HG02885 (cell line): ENCODE results near the gene NUTF2.
A peak's percentile ranks its signal among the peaks of the same experiment; 100 is the strongest.
"Not testable (repeated sequence)": the region's sequence is repeated elsewhere in the genome, so short reads cannot be mapped to it uniquely, and the experiment has no call there.

Experiments
- ATAC-seq: cut with Tn5 transposase; IDR thresholded peaks from one replicate; pipeline ENCODE4 v1.9.1; 2021; ENCODE audit warnings: mild to moderate bottlenecking; ENCODE audit not compliant: unreplicated experiment, poor library complexity

Gene NUTF2

GRCh38 chr16:67861877-67862276, 15.1 kb downstream of the NUTF2 start:
- ATAC-seq = no peak

DNA sequence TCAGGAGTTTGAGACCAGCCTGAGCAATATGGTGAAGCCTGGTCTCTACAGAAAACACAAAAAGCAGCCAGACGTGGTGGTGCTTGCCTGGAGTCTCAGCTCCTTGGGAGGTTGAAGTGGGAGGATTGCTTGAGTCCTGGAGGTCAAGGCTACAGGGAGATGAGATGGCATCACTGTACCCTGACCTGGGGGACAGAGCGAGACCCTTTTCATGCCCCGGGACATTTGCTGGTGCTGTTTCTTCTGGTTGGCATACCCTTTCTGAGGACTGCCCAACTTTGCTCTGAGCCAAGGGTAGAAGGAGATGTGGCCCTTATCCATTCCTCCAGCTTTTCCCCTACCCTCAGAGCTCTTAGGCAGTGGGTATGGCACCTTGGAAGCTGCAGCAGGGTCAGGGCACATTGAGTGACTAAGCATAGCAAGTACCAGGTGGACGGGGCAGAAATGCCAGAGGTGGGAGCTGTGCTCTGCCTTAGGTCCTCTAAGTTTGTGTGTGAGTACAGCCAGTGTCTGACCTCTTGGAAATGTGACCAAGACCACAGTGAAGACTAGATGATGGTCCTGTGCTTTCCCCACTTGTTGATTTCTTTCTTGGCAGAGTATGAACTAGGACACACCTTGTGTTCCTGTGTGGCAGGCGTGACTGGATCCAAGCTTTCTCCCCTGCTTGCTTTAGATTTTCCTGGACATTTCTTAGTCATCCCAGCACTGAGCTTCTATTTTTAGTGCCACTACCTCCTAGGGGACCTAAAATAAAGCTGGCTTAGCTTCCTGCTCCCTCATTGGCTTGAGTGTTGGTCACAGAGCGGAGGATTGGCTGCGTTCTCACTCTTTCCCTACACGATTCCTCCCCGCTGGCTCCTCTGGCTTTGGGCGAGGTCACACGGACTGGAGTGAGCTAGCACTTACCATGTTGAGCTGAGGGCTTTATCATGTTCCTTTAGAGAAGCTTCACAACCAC, 16.2 kb downstream of the NUTF2 start:
- ATAC-seq = no peak

DNA sequence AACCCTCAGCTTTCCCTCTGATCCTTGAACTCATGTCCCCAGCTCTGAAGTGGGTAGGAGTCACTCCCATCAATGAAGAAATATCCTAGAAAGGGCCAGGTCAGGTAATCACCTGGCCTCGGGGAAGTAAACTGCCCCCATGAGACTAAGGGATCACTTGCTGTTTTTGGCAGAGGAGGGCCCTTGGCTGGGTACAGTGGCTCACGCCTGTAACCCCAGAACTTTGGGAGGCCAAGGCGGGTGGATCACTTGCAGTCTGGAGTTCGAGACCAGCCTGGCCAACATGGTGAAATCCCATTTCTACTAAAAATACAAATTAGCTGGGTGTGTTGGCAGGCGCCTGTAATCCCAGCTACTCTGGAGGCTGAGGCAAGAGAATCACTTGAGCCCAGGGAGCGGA, 17.3 kb downstream of the NUTF2 start:
- not testable (repeated sequence) for ATAC-seq

- no peak for ATAC-seq
These were observed 17.9 kb downstream of the NUTF2 start for GRCh38 chr16:67864594-67864993.

DNA sequence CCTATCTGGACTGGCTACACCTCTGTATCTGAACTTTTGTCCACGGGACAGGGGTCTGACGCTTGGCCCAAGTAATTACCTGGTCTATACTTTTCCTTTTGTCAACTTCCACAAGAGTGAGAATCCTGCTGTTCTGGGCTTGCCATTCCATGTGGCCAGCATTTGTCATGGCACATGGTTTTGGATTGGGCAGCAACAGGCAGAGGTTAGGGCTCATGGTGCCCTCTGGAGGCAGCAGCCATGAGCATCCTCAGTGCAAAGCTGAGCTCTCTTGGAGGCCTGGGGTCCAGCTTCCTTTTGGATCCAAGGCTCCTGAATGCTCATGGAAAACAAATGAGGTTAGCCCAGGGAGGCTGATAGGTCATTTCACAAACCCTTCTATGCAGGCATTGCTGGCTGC, 18.6 kb downstream of the NUTF2 start:
- ATAC-seq = no peak

- ATAC-seq = no peak
These were observed 21.6 kb downstream of the NUTF2 start for GRCh38 chr16:67868290-67868689.

- ATAC-seq = no peak
These were observed 22.9 kb downstream of the NUTF2 start for GRCh38 chr16:67869653-67870052.

DNA sequence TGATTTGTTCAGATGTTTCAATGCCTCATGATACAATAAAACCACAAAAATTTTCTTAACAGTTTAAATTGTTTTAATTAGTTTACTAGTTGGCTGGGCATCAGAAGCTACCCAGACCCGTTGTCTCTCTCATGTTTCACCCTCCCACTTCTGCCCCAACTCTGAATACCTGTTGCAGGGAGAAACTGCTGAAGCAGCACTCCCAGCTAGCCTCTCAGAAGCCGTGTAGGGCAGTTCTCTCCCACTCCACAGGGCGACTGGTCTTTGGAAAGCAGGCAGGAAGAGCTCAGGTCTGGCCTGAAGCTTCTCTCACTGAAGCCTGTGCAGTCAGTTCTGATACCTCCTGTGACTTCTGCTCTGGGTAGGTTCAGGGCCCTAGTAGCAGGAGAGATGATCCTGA, 24.5 kb downstream of the NUTF2 start:
- ATAC-seq = no peak

- ATAC-seq = no peak
These were observed 25.4 kb downstream of the NUTF2 start for GRCh38 chr16:67872131-67872630.

DNA sequence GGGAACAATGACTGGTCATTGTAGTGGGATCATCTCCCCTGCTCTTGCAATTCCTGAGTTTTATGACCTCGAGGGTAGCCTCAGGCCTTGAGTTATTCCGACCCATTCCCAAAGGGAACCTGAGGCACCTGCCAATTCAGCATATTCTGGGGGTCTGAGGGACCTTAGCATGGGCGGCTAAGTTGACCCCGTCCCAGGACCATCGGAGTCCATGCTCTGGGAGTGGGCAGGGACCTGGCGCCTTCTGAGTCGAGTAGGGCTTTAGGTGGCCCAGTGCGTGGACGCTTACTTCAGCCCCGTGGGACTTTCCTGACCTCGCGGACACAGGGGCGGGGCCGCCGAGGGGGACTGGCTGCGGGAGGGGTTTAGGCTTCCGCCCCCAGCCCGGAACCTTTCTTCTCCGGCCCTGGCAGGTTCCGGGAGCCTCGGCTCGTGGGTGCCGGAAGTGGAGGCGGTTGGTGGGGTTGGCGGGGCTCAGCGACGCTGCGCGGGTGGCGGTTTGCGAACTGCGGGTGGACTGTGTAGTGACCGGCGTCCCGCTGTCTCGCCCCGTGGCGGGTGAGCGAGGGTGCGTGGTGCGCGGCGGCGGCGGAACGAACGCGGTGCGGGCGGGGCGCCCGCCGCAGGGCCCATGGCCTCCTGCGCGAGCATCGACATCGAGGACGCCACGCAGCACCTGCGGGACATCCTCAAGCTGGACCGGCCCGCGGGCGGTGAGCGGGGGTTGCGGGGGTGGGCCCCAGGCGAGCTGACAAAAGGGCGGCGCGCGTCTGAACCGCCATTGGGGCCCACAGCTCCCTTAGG, 26.1 kb downstream of the NUTF2 start, which contains the start of gene EDC4:
TSS of gene EDC4 (plus strand) at position 422 of the 804 bp plus-strand sequence. CDS start at position 632, 210 bp downstream.
- ATAC-seq = peak; percentile 80

GRCh38 chr16:67873435-67874370, 27.0 kb downstream of the NUTF2 start:
- no peak for ATAC-seq

- ATAC-seq = no peak
These were observed 27.6 kb downstream of the NUTF2 start for GRCh38 chr16:67874372-67874771.

DNA sequence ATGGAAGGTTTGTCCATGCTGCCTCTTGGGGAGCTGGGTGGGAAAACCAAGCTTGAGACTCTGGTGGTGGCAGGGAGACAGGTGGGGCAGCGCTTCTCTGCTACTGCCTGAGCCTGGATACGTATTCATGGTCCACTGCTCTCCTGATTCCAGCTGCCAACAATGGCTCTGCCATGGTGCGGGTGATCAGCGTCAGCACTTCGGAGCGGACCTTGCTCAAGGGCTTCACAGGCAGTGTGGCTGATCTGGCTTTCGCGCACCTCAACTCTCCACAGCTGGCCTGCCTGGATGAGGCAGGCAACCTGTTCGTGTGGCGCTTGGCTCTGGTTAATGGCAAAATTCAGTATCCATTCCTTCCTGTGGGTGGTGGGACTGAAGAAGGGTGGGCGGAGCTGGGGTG, 30.3 kb downstream of the NUTF2 start:
- no peak for ATAC-seq

DNA sequence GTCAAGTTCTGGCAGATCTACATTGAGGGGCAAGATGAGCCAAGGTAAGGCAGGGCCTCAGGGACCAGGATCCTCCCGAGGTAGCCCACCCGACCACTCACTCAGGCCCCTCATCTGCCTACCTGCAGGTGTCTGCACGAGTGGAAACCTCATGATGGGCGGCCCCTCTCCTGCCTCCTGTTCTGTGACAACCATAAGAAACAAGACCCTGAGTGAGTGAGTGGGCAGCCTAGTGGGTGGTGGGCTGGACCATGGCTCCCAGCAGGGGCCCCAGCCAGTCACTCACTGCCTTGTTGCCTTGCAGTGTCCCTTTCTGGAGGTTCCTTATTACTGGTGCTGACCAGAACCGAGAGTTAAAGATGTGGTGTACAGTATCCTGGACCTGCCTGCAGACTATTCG, 31.5 kb downstream of the NUTF2 start:
- no peak for ATAC-seq

DNA sequence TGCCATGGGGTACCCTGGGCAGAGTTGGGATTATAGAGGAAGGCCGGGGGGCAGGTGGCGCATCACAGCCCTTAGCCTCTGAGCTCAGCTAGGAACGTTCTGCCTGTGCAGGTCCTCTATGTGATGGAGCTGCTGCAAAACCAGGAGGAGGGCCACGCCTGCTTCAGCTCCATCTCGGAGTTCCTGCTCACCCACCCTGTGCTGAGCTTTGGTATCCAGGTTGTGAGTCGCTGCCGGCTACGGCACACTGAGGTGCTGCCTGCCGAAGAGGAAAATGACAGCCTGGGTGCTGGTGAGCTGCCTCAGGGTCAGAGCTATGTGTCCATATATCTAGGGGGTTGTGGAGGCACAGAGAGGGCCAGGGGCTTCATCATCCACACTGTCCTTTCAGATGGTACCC, 32.1 kb downstream of the NUTF2 start:
- ATAC-seq = no peak

GRCh38 chr16:67879462-67879861, 32.7 kb downstream of the NUTF2 start:
- ATAC-seq = no peak

DNA sequence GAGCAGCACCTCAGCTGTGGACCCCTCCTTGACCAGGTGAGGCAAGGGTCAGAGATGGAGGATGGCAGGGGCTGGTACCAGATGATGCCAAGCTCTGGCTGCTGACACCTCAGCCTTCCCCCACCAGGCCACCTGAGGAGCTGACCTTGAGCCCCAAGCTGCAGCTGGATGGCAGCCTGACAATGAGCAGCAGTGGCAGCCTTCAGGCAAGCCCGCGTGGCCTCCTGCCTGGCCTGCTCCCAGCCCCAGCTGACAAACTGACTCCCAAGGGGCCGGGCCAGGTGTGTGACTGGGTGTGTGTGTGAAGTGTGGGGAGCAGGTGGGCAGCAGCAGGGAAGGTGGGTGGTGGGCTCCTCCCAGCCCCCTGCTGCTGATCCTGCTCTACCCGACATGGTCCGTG, 33.2 kb downstream of the NUTF2 start:
- no peak for ATAC-seq

DNA sequence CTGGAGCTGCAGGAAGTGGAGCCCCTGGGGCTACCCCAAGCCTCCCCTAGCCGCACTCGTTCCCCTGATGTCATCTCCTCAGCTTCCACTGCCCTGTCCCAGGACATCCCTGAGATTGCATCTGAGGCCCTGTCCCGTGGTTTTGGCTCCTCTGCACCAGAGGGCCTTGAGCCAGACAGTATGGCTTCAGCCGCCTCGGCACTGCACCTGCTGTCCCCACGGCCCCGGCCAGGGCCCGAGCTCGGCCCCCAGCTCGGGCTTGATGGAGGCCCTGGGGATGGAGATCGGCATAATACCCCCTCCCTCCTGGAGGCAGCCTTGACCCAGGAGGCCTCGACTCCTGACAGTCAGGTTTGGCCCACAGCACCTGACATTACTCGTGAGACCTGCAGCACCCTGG, 33.9 kb downstream of the NUTF2 start:
- no peak for ATAC-seq

- ATAC-seq = no peak
These were observed 35.0 kb downstream of the NUTF2 start for GRCh38 chr16:67881621-67882161.
